SJSA1 (cell line): ENCODE measurements around the gene ZBTB46. TPM values are rescaled to one million over a fixed set of nuclear protein-coding genes. Genes with fewer than 3 reads are reported as not detected.

Experiments used
- DNase-seq, 2 experiments: peaks; one replicate each; pipeline ENCODE4 v3.0.0-alpha.2; 2015 to 2020; ENCODE audit warnings: low spot score in 2 of 2, low read depth in 1 of 2
- H3K27ac ChIP-seq: fragments of 250-450 bp; sonication (Bioruptor Pico); 2 replicates; pipeline ENCODE4 v1.5.1; 2020; ENCODE audit warnings: mild to moderate bottlenecking, moderate library complexity
- H3K27me3 ChIP-seq: fragments of 250-450 bp; sonication (Bioruptor Pico); replicated peaks from 2 replicates; pipeline ENCODE4 v1.5.1; 2020; ENCODE audit warnings: mild to moderate bottlenecking, moderate library complexity
- H3K36me3 ChIP-seq: fragments of 250-450 bp; sonication (Bioruptor Pico); 2 replicates; pipeline ENCODE4 v1.5.1; 2020; ENCODE audit warnings: mild to moderate bottlenecking
- H3K4me1 ChIP-seq: fragments of 250-450 bp; sonication (Bioruptor Pico); replicated peaks from 2 replicates; pipeline ENCODE4 v1.6.1; 2021; ENCODE audit warnings: mild to moderate bottlenecking
- H3K4me3 ChIP-seq: fragments of 250-450 bp; sonication (Bioruptor Pico); 2 replicates; pipeline ENCODE4 v1.5.1; 2020; ENCODE audit warnings: mild to moderate bottlenecking
- H3K9me3 ChIP-seq: fragments of 250-450 bp; sonication (Bioruptor Pico); replicated peaks from 2 replicates; pipeline ENCODE4 v1.5.1; 2020; ENCODE audit warnings: mild to moderate bottlenecking
- total RNA-seq: library from RNA; depleted of rRNA; stranded (reverse); fragments of >200 nt; shearing (Covaris generic); gene quantifications from 2 replicates; pipeline ENCODE4 v1.2.3, GENCODE V29; 2014

The ZBTB46 gene
- total RNA-seq, 1 experiment from 2014 or later = 3.8 TPM

- Histone ChIP-seq H3K4me3 (no peak overlapping the region), H3K27ac (no peak overlapping the region)
- no peak for DNase-seq
Measured at GRCh38 chr20:63826753-63827152, 4.3 kb downstream of the ZBTB46 start.

GRCh38 chr20:63825331-63826118 is 5.5 kb downstream of the ZBTB46 start:
- DNase-seq = no peak
- peaks cover 8% of the 10 kb centered on the region; the same call in 1 of the 2 replicates for H3K4me1 ChIP-seq
- H3K27me3 ChIP-seq = peaks cover 21% of the 10 kb centered on the region
- no peaks in the 10 kb centered on the region for H3K9me3 ChIP-seq
- no peaks in the 10 kb centered on the region for H3K36me3 ChIP-seq
- H3K4me3 ChIP-seq = no peak overlapping the region
- H3K27ac ChIP-seq = no peak overlapping the region

More at GRCh38 chr20:63826753-63827152, 4.3 kb downstream of the ZBTB46 start:
- Histone ChIP-seq H3K36me3 (no peaks in the 10 kb centered on the region), H3K9me3 (no peaks in the 10 kb centered on the region), H3K27me3 (peaks cover 21% of the 10 kb centered on the region), H3K4me1 (peaks cover 12% of the 10 kb centered on the region)

GRCh38 chr20:63823691-63824311 is 7.3 kb downstream of the ZBTB46 start:
- Histone ChIP-seq H3K36me3 (no peaks in the 10 kb centered on the region), H3K9me3 (no peaks in the 10 kb centered on the region), H3K4me1 (no peaks in the 10 kb centered on the region), H3K27me3 (peaks cover 5% of the 10 kb centered on the region), H3K4me3 (no peak overlapping the region), H3K27ac (no peak overlapping the region)
- DNase-seq = no peak

GRCh38 chr20:63822276-63822696 is 8.8 kb downstream of the ZBTB46 start:
- H3K4me3 ChIP-seq = no peak overlapping the region
- no peaks in the 10 kb centered on the region for H3K4me1 ChIP-seq
- H3K27ac ChIP-seq = no peak overlapping the region
- H3K27me3 ChIP-seq = no peaks in the 10 kb centered on the region
- no peaks in the 10 kb centered on the region for H3K36me3 ChIP-seq
- no peaks in the 10 kb centered on the region for H3K9me3 ChIP-seq
- DNase-seq = no peak

- no peak overlapping the region for H3K4me3 ChIP-seq
- no peaks in the 10 kb centered on the region for H3K27me3 ChIP-seq
- H3K27ac ChIP-seq = no peak overlapping the region
- H3K9me3 ChIP-seq = no peaks in the 10 kb centered on the region
- no peak for DNase-seq
- H3K36me3 ChIP-seq = no peaks in the 10 kb centered on the region
- H3K4me1 ChIP-seq = no peaks in the 10 kb centered on the region
Measured at GRCh38 chr20:63821811-63822210, 9.3 kb downstream of the ZBTB46 start.

- Histone ChIP-seq H3K4me3 (no peak overlapping the region), H3K9me3 (no peaks in the 10 kb centered on the region), H3K36me3 (no peaks in the 10 kb centered on the region), H3K4me1 (no peaks in the 10 kb centered on the region), H3K27me3 (no peaks in the 10 kb centered on the region), H3K27ac (no peak overlapping the region)
- DNase-seq = no peak
Measured at GRCh38 chr20:63819224-63819921, 11.7 kb downstream of the ZBTB46 start.

- H3K4me3 ChIP-seq = no peak overlapping the region
- H3K9me3 ChIP-seq = no peaks in the 10 kb centered on the region
- H3K27me3 ChIP-seq = no peaks in the 10 kb centered on the region
- no peak for DNase-seq
- no peak overlapping the region for H3K27ac ChIP-seq
- H3K4me1 ChIP-seq = no peaks in the 10 kb centered on the region
- no peaks in the 10 kb centered on the region for H3K36me3 ChIP-seq
Measured at GRCh38 chr20:63815615-63816253, 15.3 kb downstream of the ZBTB46 start.

GRCh38 chr20:63814891-63815614 is 16.0 kb downstream of the ZBTB46 start:
- no peak for DNase-seq
- no peaks in the 10 kb centered on the region for H3K4me1 ChIP-seq
- H3K27ac ChIP-seq = no peak overlapping the region
- no peaks in the 10 kb centered on the region for H3K27me3 ChIP-seq
- H3K9me3 ChIP-seq = no peaks in the 10 kb centered on the region
- H3K36me3 ChIP-seq = no peaks in the 10 kb centered on the region
- no peak overlapping the region for H3K4me3 ChIP-seq

GRCh38 chr20:63811491-63811875 is 19.6 kb downstream of the ZBTB46 start:
- no peak overlapping the region for H3K4me3 ChIP-seq
- H3K27me3 ChIP-seq = no peaks in the 10 kb centered on the region
- no peak for DNase-seq
- H3K4me1 ChIP-seq = no peaks in the 10 kb centered on the region
- no peaks in the 10 kb centered on the region for H3K9me3 ChIP-seq
- no peaks in the 10 kb centered on the region for H3K36me3 ChIP-seq
- no peak overlapping the region for H3K27ac ChIP-seq

GRCh38 chr20:63810730-63811490 is 20.2 kb downstream of the ZBTB46 start:
- Histone ChIP-seq H3K27me3 (no peaks in the 10 kb centered on the region), H3K4me3 (no peak overlapping the region), H3K4me1 (no peaks in the 10 kb centered on the region), H3K36me3 (no peaks in the 10 kb centered on the region), H3K27ac (no peak overlapping the region), H3K9me3 (no peaks in the 10 kb centered on the region)
- no peak for DNase-seq

GRCh38 chr20:63809856-63810255 is 21.2 kb downstream of the ZBTB46 start:
- no peak overlapping the region for H3K27ac ChIP-seq
- no peak for DNase-seq

GRCh38 chr20:63808964-63809674 is 21.9 kb downstream of the ZBTB46 start:
- no peak for DNase-seq
- no peak overlapping the region for H3K4me3 ChIP-seq
- no peaks in the 10 kb centered on the region for H3K36me3 ChIP-seq
- no peak overlapping the region for H3K27ac ChIP-seq
- H3K27me3 ChIP-seq = no peaks in the 10 kb centered on the region
- no peaks in the 10 kb centered on the region for H3K4me1 ChIP-seq
- H3K9me3 ChIP-seq = no peaks in the 10 kb centered on the region

More at GRCh38 chr20:63809856-63810255, 21.2 kb downstream of the ZBTB46 start:
- Histone ChIP-seq H3K27me3 (no peaks in the 10 kb centered on the region), H3K9me3 (no peaks in the 10 kb centered on the region), H3K4me1 (no peaks in the 10 kb centered on the region), H3K4me3 (no peak overlapping the region), H3K36me3 (no peaks in the 10 kb centered on the region)
